Measurements from ENCODE around the gene HPSE2.

- TF ChIP-seq CTCF (IDR thresholded peaks at IDR 0.05) (no peak), POLR2A (IDR thresholded peaks at IDR 0.05) (no peak), EP300 (IDR thresholded peaks at IDR 0.05) (no peak), POLR2AphosphoS5 (IDR thresholded peaks at IDR 0.05) (no peak)
Measured at GRCh38 chr10:98642281-98642680, 593.4 kb downstream of the HPSE2 start.

Data from sigmoid colon (tissue), 4 donors.